HG03520 (cell line): ENCODE data around the gene FHAD1.
"Not testable (repeated sequence)": the region's sequence is repeated elsewhere in the genome, so short reads cannot be mapped to it uniquely, and the experiment has no call there.

Experiments used
- ATAC-seq: cut with Tn5 transposase; IDR thresholded peaks from one replicate; pipeline ENCODE4 v1.9.1; 2021; ENCODE audit warnings: mild to moderate bottlenecking, moderate library complexity; ENCODE audit not compliant: unreplicated experiment

Gene FHAD1

GRCh38 chr1:15430787-15431570 lies 184.0 kb downstream of the FHAD1 start:
- no peak for ATAC-seq

GRCh38 chr1:15431571-15431948 lies 184.5 kb downstream of the FHAD1 start:
- ATAC-seq = no peak

- ATAC-seq = no peak
Observed at GRCh38 chr1:15432324-15432723, 185.3 kb downstream of the FHAD1 start.

GRCh38 chr1:15433471-15433870 lies 186.4 kb downstream of the FHAD1 start:
- ATAC-seq = no peak

- not testable (repeated sequence) for ATAC-seq
Observed at GRCh38 chr1:15434739-15435138, 187.7 kb downstream of the FHAD1 start.

- no peak for ATAC-seq
Observed at GRCh38 chr1:15435239-15436077, 188.4 kb downstream of the FHAD1 start.

- ATAC-seq = no peak
Observed at GRCh38 chr1:15436881-15437442, 189.9 kb downstream of the FHAD1 start.

GRCh38 chr1:15439325-15439724 lies 192.3 kb downstream of the FHAD1 start:
- ATAC-seq = no peak

- no peak for ATAC-seq
Observed at GRCh38 chr1:15440357-15440756, 193.3 kb downstream of the FHAD1 start.

- ATAC-seq = no peak
Observed at GRCh38 chr1:15441247-15441646, 194.2 kb downstream of the FHAD1 start.

GRCh38 chr1:15442119-15442518 lies 195.1 kb downstream of the FHAD1 start:
- ATAC-seq = no peak

GRCh38 chr1:15442759-15443158 lies 195.7 kb downstream of the FHAD1 start:
- no peak for ATAC-seq

GRCh38 chr1:15443281-15443680 lies 196.3 kb downstream of the FHAD1 start:
- no peak for ATAC-seq

- ATAC-seq = no peak
Observed at GRCh38 chr1:15444468-15445389, 197.7 kb downstream of the FHAD1 start.

GRCh38 chr1:15445390-15446122 lies 198.5 kb downstream of the FHAD1 start:
- ATAC-seq = no peak

GRCh38 chr1:15446212-15446611 lies 199.2 kb downstream of the FHAD1 start:
- ATAC-seq = no peak
